Mononuclear cell (primary cell): Measurements from ENCODE around the gene PGBD5. TPM values are rescaled to one million over a fixed set of nuclear protein-coding genes. Genes with fewer than 3 reads are reported as not detected.

Source experiments
- H3K27me3 ChIP-seq: 2 replicates; pipeline ENCODE4 v1.6.0; 2011; ENCODE audit warnings: low read length, control low read depth; ENCODE audit not compliant: insufficient read depth
- H3K4me1 ChIP-seq: 2 replicates; pipeline ENCODE4 v1.5.1; 2011; ENCODE audit warnings: mild to moderate bottlenecking, low read length, control low read depth; ENCODE audit not compliant: insufficient read depth
- H3K4me3 ChIP-seq: 2 replicates; pipeline ENCODE4 v1.5.1; 2011; ENCODE audit warnings: mild to moderate bottlenecking, low read length, moderate library complexity
- H3K9me3 ChIP-seq: 2 replicates; pipeline ENCODE4 v1.5.1; 2011; ENCODE audit warnings: low read depth, mild to moderate bottlenecking, control low read depth, low read length
- total RNA-seq: library from RNA; depleted of rRNA; stranded (reverse); fragments of >200 nt; gene quantifications from one replicate; pipeline ENCODE4 v1.2.3, GENCODE V29; 2012

The PGBD5 gene
- total RNA-seq, 1 donor: under 0.01 TPM

DNA sequence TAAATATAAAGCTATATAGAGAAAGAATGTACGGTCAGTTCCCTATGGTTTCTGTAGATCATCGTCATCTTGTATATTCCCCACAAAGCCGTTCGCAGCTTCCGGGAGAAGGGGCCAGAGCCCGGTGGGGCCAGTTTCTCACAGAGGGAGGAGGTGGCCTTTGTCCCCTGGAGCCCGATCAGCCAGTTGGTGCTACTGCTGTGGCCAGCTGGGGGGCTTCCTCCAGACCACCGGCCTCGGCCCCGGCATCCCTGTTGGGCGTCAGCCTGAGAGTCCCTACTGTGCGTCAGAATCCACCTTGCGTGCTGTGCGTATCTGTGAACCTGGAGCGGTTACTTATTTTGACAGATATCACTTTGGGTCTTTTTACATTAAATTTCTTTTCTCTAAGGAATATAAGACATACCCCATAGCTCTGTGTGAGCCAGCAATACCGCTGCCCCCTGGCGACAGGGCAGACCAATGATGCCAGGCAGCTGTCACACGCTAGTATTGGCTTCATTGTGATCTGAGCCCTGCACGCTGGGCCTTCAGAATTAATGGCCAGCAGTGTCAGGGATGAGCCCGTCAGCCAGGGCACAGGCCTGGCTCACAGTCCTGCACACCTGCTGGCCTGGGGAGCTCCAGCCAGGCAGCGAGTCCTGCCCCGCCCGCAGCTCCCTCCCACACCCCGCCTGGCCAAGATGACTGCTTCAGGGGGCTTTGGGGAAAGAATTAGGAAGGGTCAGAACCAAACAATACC lies 145.9 kb downstream of the PGBD5 start:
- Histone ChIP-seq H3K4me1 (peaks cover 38% of the 10 kb centered on the region), H3K9me3 (no peaks in the 10 kb centered on the region), H3K27me3 (no peaks in the 10 kb centered on the region), H3K4me3 (no peak overlapping the region)

DNA sequence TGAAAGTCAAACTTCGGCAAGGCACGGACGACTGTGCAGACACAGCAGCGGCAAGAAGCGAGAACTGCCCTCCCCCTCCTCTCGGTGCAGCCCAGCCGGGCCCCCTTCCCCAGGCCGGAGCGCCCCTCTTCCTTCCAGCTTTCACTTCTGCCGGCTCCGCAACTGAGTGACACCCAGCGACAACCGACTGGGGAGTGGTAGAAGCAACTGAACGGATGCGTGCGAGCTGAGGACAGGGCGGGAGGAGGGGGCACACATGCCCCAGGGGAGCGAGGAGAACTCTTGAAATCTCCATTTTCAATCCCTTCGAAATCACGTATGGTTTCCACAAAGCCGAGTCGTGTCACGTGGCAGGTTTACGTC lies 146.6 kb downstream of the PGBD5 start:
- Histone ChIP-seq H3K4me3 (no peak overlapping the region), H3K4me1 (peaks cover 38% of the 10 kb centered on the region), H3K9me3 (no peaks in the 10 kb centered on the region), H3K27me3 (no peaks in the 10 kb centered on the region)

DNA sequence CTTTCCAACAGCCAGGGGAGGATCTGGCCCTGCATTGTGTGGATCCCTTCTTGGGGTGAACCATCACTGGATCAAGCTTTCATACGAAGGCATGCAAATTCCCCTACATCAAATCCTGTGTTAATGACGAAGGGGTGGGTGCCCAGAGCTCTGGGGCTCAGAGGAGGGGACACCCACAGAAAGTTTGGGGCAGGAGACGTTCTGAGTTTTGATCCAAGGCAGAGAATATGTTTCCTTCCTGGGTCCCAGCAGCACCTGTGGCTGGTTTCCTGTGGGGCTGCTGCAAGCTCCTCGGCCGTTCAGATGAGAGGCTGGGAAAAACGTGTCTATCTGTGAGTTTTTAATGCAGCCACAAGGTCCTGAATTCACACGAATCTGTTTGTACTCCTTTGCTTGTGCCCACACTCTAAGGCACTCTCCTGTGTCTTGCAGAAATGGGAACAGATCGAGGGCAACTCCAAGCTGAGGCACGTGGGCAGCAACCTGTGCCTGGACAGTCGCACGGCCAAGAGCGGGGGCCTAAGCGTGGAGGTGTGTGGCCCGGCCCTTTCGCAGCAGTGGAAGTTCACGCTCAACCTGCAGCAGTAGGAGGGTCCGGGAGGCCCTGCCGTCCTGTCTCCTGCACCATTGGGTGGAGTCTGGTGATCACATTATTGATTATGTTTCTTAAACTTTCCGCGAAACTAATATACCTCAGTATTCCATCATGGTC lies 147.1 kb downstream of the PGBD5 start:
- Histone ChIP-seq H3K4me1 (peaks cover 42% of the 10 kb centered on the region), H3K4me3 (no peak overlapping the region), H3K9me3 (no peaks in the 10 kb centered on the region), H3K27me3 (no peaks in the 10 kb centered on the region)

DNA sequence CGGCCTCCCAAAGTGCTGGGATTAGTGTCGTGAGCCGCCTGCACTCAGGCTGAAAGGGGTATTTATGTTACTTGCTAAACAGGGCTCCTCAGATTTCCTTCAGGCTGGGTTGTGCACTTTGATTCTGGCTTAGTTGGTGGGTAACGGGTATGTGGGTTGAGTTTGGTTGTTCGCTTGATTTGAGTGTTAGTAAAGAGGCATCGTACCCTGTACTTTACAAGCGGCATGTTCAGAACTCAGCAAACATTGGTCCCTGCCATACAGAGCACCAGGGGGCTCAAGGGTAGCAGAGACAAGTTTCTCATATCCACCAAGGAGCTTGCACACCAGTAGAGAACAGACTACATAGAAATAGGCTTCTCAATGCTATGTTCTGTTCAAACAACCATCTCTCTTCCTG lies 147.8 kb downstream of the PGBD5 start:
- no peak overlapping the region for H3K4me3 ChIP-seq
- no peaks in the 10 kb centered on the region for H3K27me3 ChIP-seq
- H3K9me3 ChIP-seq: no peaks in the 10 kb centered on the region
- H3K4me1 ChIP-seq: peaks cover 43% of the 10 kb centered on the region

DNA sequence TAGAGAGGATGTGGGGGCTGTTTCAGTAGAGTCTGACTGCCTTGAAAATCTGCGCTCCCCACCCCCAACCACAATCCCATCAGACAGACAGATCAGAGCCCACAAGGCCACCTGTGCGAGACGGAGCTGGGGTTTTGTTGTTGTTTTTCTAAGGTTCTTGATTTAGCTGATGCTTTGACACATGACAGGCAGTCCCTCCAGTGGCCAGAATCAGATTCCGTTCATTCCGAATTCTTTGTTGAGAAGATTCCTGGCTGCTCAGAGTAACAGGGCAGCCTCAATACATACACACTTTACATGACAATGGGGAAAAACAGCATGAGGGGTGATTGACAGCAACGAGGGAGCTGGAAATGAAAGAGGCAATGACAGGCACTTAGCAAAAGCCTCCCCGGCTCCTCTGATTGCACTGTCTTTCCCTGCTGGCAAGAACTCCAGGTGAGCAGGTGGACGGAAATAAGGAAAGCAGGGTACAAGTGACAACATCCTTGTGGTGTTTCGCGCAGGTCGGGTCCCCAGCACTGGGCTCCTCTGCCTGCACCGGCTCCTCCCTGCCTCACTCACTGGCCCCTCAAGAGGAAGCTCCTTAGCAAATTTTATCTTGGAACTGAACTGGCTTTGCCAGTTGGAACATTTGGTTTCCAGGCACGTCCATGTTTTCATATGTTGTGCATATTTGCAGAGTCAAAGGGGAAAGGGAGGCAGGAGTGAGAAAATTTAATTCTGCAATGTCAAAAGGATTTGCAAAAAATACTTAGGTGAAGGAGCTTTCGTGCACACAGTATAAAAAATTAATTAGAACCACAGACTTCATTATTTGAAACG lies 148.7 kb downstream of the PGBD5 start:
- no peak overlapping the region for H3K4me3 ChIP-seq
- H3K27me3 ChIP-seq: no peaks in the 10 kb centered on the region
- H3K4me1 ChIP-seq: peaks cover 42% of the 10 kb centered on the region
- H3K9me3 ChIP-seq: no peaks in the 10 kb centered on the region

DNA sequence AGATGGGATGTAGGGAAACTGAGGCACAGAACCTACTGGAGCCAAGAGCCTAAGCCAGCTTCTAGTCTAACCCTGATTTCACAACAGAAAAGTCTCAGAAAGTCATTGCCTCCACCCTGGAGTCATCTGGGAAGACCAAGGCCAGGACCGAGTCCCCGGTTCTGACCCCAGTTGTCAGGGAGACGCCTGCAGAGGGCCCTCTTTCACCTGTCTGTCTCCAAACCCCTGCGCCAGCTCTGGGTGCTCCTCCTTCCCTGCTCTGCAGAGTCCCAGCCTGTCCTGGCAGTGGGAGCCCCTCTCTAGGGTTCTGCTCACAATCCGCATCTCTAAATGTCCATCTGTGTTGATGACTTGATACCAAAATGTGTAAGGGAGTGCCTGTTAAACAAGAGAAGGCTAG lies 149.7 kb downstream of the PGBD5 start:
- no peak overlapping the region for H3K4me3 ChIP-seq
- no peaks in the 10 kb centered on the region for H3K9me3 ChIP-seq
- H3K4me1 ChIP-seq: peaks cover 32% of the 10 kb centered on the region
- no peaks in the 10 kb centered on the region for H3K27me3 ChIP-seq

DNA sequence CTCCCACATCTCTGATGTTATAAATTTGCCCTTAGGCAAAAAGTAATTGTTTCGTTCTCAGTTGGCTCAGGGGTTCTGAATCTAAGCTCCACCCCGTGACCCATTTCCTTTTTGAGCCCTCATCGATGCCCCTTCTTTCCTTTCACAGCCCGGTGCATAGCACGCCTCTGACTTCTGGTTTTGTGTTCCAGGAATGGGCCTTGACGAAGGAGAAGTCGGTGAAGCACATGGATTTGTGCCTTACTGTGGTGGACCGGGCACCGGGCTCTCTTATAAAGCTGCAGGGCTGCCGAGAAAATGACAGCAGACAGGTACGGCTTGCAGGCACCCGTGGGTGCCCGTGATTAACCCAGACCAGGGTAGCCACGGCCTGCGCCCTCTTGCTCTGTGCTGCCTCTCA lies 151.9 kb downstream of the PGBD5 start:
- Histone ChIP-seq H3K4me3 (no peak overlapping the region), H3K27me3 (no peaks in the 10 kb centered on the region), H3K9me3 (no peaks in the 10 kb centered on the region), H3K4me1 (peaks cover 38% of the 10 kb centered on the region)

DNA sequence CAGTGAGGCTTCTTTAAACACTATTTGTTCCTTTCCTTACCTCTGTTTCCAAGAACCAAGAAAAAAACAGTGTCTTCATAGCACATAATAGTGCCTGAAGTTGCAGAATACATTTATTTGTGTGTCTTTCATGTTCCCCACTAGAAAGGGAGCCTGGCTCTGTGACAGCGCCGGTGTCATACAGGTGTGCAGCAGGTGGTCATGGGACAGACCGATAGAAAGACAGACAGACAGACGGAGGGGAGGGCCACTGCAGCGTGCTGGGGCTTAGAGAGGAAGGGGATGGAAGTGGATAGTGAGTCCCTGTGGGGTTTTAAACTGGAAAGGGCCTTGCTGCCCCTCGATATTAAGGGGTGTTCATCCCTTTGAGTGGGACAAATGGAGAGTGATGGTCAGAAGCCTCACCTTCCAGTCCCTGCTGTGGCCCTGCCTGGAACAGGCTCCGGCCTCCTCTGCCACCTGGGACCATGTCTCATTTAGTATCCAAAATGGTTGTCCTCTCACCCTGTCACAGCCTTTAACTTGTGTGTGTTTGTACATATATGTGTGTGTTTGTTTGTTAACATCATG lies 152.9 kb downstream of the PGBD5 start:
- Histone ChIP-seq H3K4me1 (peaks cover 31% of the 10 kb centered on the region), H3K27me3 (no peaks in the 10 kb centered on the region), H3K4me3 (no peak overlapping the region), H3K9me3 (no peaks in the 10 kb centered on the region)

DNA sequence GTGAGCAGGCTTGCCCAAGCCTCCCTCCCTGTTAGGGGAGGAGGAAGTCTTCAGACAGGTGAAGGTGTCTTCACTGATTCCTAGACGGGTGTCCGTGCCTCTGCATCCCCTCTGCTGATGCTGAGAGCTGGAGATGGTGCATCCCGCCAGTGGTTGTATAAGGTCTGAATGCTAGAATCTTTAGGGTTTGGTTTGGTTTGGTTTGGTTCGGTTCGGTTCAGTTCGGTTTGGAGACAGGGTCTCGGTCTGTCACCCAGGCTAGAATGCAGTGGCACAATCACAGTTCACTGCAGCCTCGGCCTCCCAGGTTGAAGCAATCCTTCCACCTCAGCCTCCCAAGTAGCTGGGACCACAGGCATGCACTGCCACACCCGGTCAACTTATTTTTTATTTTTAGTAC lies 153.6 kb downstream of the PGBD5 start:
- Histone ChIP-seq H3K4me3 (no peak overlapping the region), H3K27me3 (no peaks in the 10 kb centered on the region), H3K4me1 (peaks cover 29% of the 10 kb centered on the region), H3K9me3 (no peaks in the 10 kb centered on the region)

DNA sequence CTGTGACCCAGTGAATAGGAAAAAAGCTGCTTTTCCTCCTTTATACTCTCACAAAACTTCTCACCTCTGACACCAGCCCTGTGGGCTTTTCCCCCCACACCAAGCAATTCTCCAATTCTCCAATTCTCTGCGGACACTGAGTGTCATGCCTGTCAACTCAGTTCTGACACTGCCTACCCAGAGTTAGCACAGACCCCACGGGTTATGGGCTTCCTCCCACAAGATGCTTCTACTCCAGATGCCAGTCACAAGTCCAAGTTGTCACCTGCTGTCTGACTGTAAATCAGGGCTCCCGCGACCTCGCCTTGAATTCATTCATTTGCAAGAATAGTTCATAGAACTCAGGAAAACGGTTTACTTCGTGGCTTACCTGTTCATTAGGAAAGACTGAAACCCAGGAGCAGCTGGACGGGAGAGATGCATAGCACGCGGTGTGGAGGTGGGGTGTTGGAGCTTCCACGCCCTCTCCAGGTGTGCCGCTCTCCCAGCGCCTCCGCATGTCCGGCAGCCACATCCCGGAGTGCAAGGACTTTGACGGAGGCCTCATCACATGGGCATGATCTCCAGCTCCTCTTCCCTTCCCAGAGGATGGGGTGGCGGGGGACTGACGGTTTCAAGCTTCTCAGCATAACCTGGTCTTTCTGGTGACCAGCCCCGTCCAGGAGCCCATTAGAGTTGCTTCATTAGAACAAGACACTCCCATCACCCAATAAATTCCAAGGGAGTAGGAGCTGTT lies 154.7 kb downstream of the PGBD5 start:
- H3K4me3 ChIP-seq: no peak overlapping the region
- H3K27me3 ChIP-seq: no peaks in the 10 kb centered on the region
- no peaks in the 10 kb centered on the region for H3K9me3 ChIP-seq
- H3K4me1 ChIP-seq: peaks cover 23% of the 10 kb centered on the region

DNA sequence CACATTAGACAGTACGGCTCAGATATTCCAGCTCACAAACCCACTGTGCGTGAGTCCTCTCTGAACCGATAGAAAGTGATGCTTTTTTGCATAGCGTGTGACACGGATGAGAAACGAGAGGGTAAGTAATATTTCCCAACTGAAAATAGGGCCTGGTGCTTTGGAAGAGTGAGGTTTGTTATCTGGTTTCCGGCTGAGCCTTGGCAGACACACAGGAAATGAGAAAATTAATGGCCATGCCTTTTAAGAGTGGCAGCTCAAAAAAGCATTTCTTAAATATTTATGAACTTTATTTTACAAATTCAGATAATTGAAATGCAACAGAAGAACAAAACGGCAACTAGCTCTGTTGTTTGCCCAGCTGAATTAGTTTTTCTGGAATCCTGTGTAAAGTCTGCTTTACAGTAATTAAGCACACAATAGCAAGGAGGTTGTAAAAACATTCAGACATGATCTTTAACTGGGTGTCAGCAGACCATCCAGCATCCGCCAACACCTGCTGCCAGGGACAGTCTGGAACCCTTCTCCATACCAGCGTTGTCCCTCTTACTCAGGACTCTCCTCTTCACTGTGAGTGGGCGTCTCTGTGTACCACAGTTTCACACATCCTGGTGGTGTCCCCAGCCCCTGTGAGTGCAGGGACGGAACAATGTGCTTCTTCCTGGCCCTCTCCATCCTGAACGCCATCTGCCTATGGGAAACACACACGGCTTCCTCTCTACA lies 155.4 kb downstream of the PGBD5 start:
- no peaks in the 10 kb centered on the region for H3K27me3 ChIP-seq
- no peak overlapping the region for H3K4me3 ChIP-seq
- H3K4me1 ChIP-seq: peaks cover 23% of the 10 kb centered on the region
- H3K9me3 ChIP-seq: no peaks in the 10 kb centered on the region

DNA sequence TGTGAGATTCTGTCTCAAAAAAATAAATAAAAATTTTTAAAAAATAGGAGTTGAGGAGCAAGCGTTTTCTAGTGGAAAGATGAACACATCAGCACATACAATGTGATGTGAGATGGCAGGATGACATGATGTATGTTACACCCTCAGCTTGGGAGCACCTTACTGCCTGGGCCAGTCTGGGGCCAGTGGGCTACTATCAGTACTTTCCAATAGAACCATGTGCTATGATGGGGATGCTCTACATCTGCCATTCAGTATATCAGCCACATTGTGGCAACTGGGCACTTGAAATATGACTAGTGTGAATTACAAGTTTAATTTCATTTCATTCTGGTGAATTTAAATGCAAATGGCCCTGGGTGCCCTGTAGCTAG lies 156.0 kb downstream of the PGBD5 start:
- Histone ChIP-seq H3K4me3 (no peak overlapping the region), H3K27me3 (no peaks in the 10 kb centered on the region), H3K4me1 (peaks cover 23% of the 10 kb centered on the region), H3K9me3 (no peaks in the 10 kb centered on the region)

DNA sequence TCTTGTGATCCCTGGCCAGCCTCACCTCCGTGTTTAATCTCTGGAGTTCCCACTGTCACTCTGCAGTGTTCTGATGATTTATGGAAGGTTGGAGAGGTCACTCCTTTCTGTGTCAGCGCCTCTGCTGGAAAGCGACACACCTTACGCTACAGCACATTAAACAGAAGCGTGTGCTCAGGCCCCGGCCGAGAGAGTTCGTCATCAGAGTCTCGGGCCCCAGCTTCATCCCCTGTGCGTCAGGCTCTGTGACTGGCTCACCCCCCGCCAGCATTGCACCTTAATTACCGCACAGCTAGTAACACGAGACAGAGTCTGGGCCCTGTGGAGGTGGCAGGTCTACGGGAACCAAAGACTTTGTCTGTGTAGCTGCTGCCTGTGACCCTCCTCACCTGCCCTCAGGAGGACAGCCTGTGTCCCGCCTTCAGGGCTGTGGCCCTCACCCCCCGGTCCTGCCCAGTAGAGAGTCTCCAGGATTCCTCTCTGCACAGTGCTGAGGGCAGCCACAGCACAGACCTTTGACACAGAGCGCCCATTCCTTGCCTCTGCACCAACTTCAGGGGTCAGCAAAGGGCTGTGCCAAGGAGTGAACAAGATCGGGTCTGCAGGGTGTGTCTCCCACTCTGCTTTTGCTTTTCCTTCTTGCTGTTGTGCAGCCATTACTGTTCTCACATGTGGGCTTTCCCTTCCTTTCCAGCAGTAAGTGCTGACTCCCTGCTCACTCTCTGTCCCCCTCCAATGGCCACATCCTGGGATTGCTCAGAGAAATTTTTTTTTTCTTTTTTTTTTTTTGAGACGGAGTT lies 157.6 kb downstream of the PGBD5 start:
- H3K4me3 ChIP-seq: no peak overlapping the region
- H3K4me1 ChIP-seq: peaks cover 18% of the 10 kb centered on the region
- H3K27me3 ChIP-seq: no peaks in the 10 kb centered on the region
- no peaks in the 10 kb centered on the region for H3K9me3 ChIP-seq
